GM12872 (cell line): ENCODE data around the gene TP53TG5.

Experiments used
- CTCF ChIP-seq: IDR thresholded peaks from 3 replicates; pipeline ENCODE4 v1.5.1; 2011; ENCODE audit warnings: low read depth, mild to moderate bottlenecking, low read length, moderate library complexity; ENCODE audit not compliant: insufficient read depth

The TP53TG5 gene

GRCh38 chr20:45346291-45346718, 31.8 kb downstream of the TP53TG5 start:
- TF ChIP-seq CTCF = no peak

- TF ChIP-seq CTCF = no peak
Observed at GRCh38 chr20:45345104-45345936, 32.8 kb downstream of the TP53TG5 start.

- TF ChIP-seq CTCF = no peak
Observed at GRCh38 chr20:45344168-45344860, 33.8 kb downstream of the TP53TG5 start.

- TF ChIP-seq CTCF = no peak
Observed at GRCh38 chr20:45343532-45344167, 34.5 kb downstream of the TP53TG5 start.

- TF ChIP-seq CTCF = no peak
Observed at GRCh38 chr20:45342855-45343531, 35.1 kb downstream of the TP53TG5 start.

GRCh38 chr20:45341939-45342854, 35.9 kb downstream of the TP53TG5 start:
- TF ChIP-seq CTCF = no peak
